GM21526 (cell line): Measurements from ENCODE around the gene MORN4.

Experiments used
- ATAC-seq: cut with Tn5 transposase; IDR thresholded peaks from one replicate; pipeline ENCODE4 v1.9.1; 2021; ENCODE audit warnings: moderate library complexity; ENCODE audit not compliant: unreplicated experiment, low FRiP score

The MORN4 gene

GRCh38 chr10:97599272-97599619 lies 34.1 kb downstream of the MORN4 start:
- ATAC-seq: no peak

GRCh38 chr10:97598407-97599271 lies 34.7 kb downstream of the MORN4 start:
- ATAC-seq: no peak

GRCh38 chr10:97597778-97598177 lies 35.5 kb downstream of the MORN4 start:
- no peak for ATAC-seq

- no peak for ATAC-seq
Observed at GRCh38 chr10:97596101-97597082, 36.9 kb downstream of the MORN4 start.

- no peak for ATAC-seq
Observed at GRCh38 chr10:97593421-97593820, 39.9 kb downstream of the MORN4 start.

- ATAC-seq: no peak
Observed at GRCh38 chr10:97590748-97591495, 42.4 kb downstream of the MORN4 start.

GRCh38 chr10:97590082-97590747 lies 43.1 kb downstream of the MORN4 start:
- ATAC-seq: no peak

GRCh38 chr10:97589479-97589878 lies 43.8 kb downstream of the MORN4 start, which contains the start of gene C10orf62:
TSS of gene C10orf62 (plus strand) at chr10:97589721. CDS start at chr10:97589898, 177 bp downstream.
- ATAC-seq: no peak

GRCh38 chr10:97587183-97587582 lies 46.1 kb downstream of the MORN4 start:
- ATAC-seq: no peak

- no peak for ATAC-seq
Observed at GRCh38 chr10:97585439-97585811, 47.9 kb downstream of the MORN4 start.

GRCh38 chr10:97584798-97585438 lies 48.4 kb downstream of the MORN4 start:
- no peak for ATAC-seq

- no peak for ATAC-seq
Observed at GRCh38 chr10:97584060-97584797, 49.1 kb downstream of the MORN4 start, which contains the start of gene HOGA1. TSS of gene HOGA1 (plus strand) at chr10:97584389. CDS start at chr10:97584704, 315 bp downstream.

GRCh38 chr10:97583476-97583875 lies 49.8 kb downstream of the MORN4 start:
- ATAC-seq: no peak

GRCh38 chr10:97582169-97582568 lies 51.1 kb downstream of the MORN4 start:
- ATAC-seq: no peak

GRCh38 chr10:97580421-97581367 lies 52.6 kb downstream of the MORN4 start:
- no peak for ATAC-seq

GRCh38 chr10:97578171-97578844 lies 55.0 kb downstream of the MORN4 start:
- no peak for ATAC-seq

GRCh38 chr10:97577701-97578100 lies 55.6 kb downstream of the MORN4 start:
- no peak for ATAC-seq
